ENCODE results near the gene RXYLT1.

The RXYLT1 gene

GRCh38 chr12:63795032-63795687, 15.5 kb downstream of the RXYLT1 start:
- no peak for DNase-seq (ENCODE audit: low read depth, low spot score)
- no peak overlapping the region for H3K27ac ChIP-seq

- H3K27ac ChIP-seq = no peak overlapping the region
Observed at GRCh38 chr12:63795944-63796343, 16.2 kb downstream of the RXYLT1 start.

GRCh38 chr12:63802012-63802608, 22.4 kb downstream of the RXYLT1 start:
- H3K27ac ChIP-seq = no peak overlapping the region
- no peak for DNase-seq (ENCODE audit: low read depth, low spot score)

More at GRCh38 chr12:63795944-63796343, 16.2 kb downstream of the RXYLT1 start:
- no peak for DNase-seq (ENCODE audit: low read depth, low spot score)

- H3K27ac ChIP-seq = no peak overlapping the region
- DNase-seq (ENCODE audit: low read depth, low spot score) = no peak
Observed at GRCh38 chr12:63804746-63805145, 25.0 kb downstream of the RXYLT1 start.

GRCh38 chr12:63805704-63806672, 26.3 kb downstream of the RXYLT1 start:
- DNase-seq (ENCODE audit: low read depth, low spot score) = no peak
- H3K27ac ChIP-seq = no peak overlapping the region

- no peak for DNase-seq (ENCODE audit: low read depth, low spot score)
- H3K27ac ChIP-seq = no peak overlapping the region
Observed at GRCh38 chr12:63808631-63809030, 28.9 kb downstream of the RXYLT1 start.

- DNase-seq (ENCODE audit: low read depth, low spot score) = no peak
- H3K27ac ChIP-seq = no peak overlapping the region
Observed at GRCh38 chr12:63809566-63809965, 29.9 kb downstream of the RXYLT1 start.

- no peak overlapping the region for H3K27ac ChIP-seq
Observed at GRCh38 chr12:63811334-63811733, 31.6 kb downstream of the RXYLT1 start.

GRCh38 chr12:63811755-63812154, 32.0 kb downstream of the RXYLT1 start:
- DNase-seq (ENCODE audit: low read depth, low spot score) = no peak
- no peak overlapping the region for H3K27ac ChIP-seq

More at GRCh38 chr12:63811334-63811733, 31.6 kb downstream of the RXYLT1 start:
- no peak for DNase-seq (ENCODE audit: low read depth, low spot score)

- no peak overlapping the region for H3K27ac ChIP-seq
Observed at GRCh38 chr12:63814146-63814772, 34.5 kb downstream of the RXYLT1 start.

GRCh38 chr12:63815482-63815852, 35.8 kb downstream of the RXYLT1 start:
- no peak for DNase-seq (ENCODE audit: low read depth, low spot score)
- H3K27ac ChIP-seq = no peak overlapping the region

More at GRCh38 chr12:63814146-63814772, 34.5 kb downstream of the RXYLT1 start:
- DNase-seq (ENCODE audit: low read depth, low spot score) = no peak

GRCh38 chr12:63816031-63816430, 36.3 kb downstream of the RXYLT1 start:
- H3K27ac ChIP-seq = no peak overlapping the region
- no peak for DNase-seq (ENCODE audit: low read depth, low spot score)

- no peak overlapping the region for H3K27ac ChIP-seq
- no peak for DNase-seq (ENCODE audit: low read depth, low spot score)
Observed at GRCh38 chr12:63820427-63820826, 40.7 kb downstream of the RXYLT1 start.

GRCh38 chr12:63821781-63822251, 42.1 kb downstream of the RXYLT1 start:
- DNase-seq (ENCODE audit: low read depth, low spot score) = no peak
- H3K27ac ChIP-seq = peak overlapping the region; percentile 6

- peak overlapping the region; percentile 6 for H3K27ac ChIP-seq
- DNase-seq (ENCODE audit: low read depth, low spot score) = peak; percentile 22
Observed at GRCh38 chr12:63822352-63822751, 42.6 kb downstream of the RXYLT1 start.

GRCh38 chr12:63823040-63823439, 43.3 kb downstream of the RXYLT1 start:
- DNase-seq (ENCODE audit: low read depth, low spot score) = no peak
- no peak overlapping the region for H3K27ac ChIP-seq

- DNase-seq (ENCODE audit: low read depth, low spot score) = no peak
- no peak overlapping the region for H3K27ac ChIP-seq
Observed at GRCh38 chr12:63826006-63826585, 46.4 kb downstream of the RXYLT1 start.

GRCh38 chr12:63828867-63829266, 49.2 kb downstream of the RXYLT1 start:
- no peak overlapping the region for H3K27ac ChIP-seq
- DNase-seq (ENCODE audit: low read depth, low spot score) = no peak

- H3K27ac ChIP-seq = no peak overlapping the region
- DNase-seq (ENCODE audit: low read depth, low spot score) = no peak
Observed at GRCh38 chr12:63836046-63836445, 56.3 kb downstream of the RXYLT1 start.

GRCh38 chr12:63836936-63837335, 57.2 kb downstream of the RXYLT1 start:
- DNase-seq (ENCODE audit: low read depth, low spot score) = no peak
- H3K27ac ChIP-seq = no peak overlapping the region

Data from epithelial cell of prostate (primary cell).